Measurements from ENCODE around the gene CPEB1. TPM values are rescaled to one million over a fixed set of nuclear protein-coding genes. Genes with fewer than 3 reads are reported as not detected.

CPEB1 gene
- total and polyA plus RNA-seq, 2 experiments from 2014 or later: 4.1 to 9.4 TPM

DNA sequence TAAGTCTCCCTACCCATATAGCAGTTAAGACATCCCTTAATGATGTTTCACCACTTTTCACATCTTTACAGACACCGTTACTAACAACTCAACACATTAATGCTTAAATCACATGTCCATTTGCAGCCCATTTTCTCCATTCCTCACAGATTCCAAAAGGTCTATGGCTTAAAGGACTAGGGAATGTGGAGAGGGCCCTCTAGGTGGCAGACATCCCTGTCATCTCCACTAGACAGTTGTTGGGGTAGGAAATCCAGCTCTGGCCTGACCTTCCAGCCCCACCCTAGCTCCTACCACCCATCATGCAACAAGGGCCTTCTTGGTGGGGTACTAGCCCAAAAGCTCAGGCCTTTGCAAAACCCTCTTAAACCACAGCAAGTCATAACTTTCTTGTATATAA, 25.2 kb downstream of the CPEB1 start:
- Mint-ChIP-seq H3K4me3 (no peak overlapping the region), H3K4me1 (no peaks in the 10 kb centered on the region), H3K27ac (no peak overlapping the region), H3K27me3 (ENCODE audit: insufficient read depth, low read depth, poor library complexity) (peaks cover 2% of the 10 kb centered on the region), H3K9me3 (no peaks in the 10 kb centered on the region), H3K36me3 (ENCODE audit: low read depth) (no peaks in the 10 kb centered on the region)
- Histone ChIP-seq H3K79me2 (replicated peaks; ENCODE audit: insufficient read depth) (no peaks in the 10 kb centered on the region), H3K4me2 (no peak overlapping the region), H3K27ac (ENCODE audit: low read depth) (no peak overlapping the region), H3K27me3 (ENCODE audit: insufficient read depth) (no peaks in the 10 kb centered on the region), H4K20me1 (replicated peaks; ENCODE audit: insufficient read depth) (no peaks in the 10 kb centered on the region), H3F3A (replicated peaks; ENCODE audit: low read depth) (no peaks in the 10 kb centered on the region), H3K4me3 (no peak overlapping the region), H2AFZ (no peak overlapping the region), H3K36me3 (ENCODE audit: insufficient read depth) (no peaks in the 10 kb centered on the region), H3K4me1 (ENCODE audit: insufficient read depth) (no peaks in the 10 kb centered on the region), H3K9me2 (ENCODE audit: insufficient read depth) (no peaks in the 10 kb centered on the region)
- ATAC-seq (peak; percentile 88), DNase-seq (ENCODE audit: low spot score) (peak; percentile 45)
- TF ChIP-seq CTCF (conservative IDR thresholded peaks at IDR 0.05; ENCODE audit: low read depth in 2 of 2): peak; percentile 52 to 66
- TF ChIP-seq POLR2AphosphoS5 (IDR thresholded peaks at IDR 0.05; ENCODE audit: low read depth): no peak

GRCh38 chr15:82613747-82614146, 33.4 kb downstream of the CPEB1 start:
- ATAC-seq (no peak; the same call in 1 of the 3 replicates), DNase-seq (ENCODE audit: low spot score) (peak; percentile 2)
- Mint-ChIP-seq H3K36me3 (ENCODE audit: low read depth) (no peaks in the 10 kb centered on the region), H3K9me3 (no peaks in the 10 kb centered on the region), H3K4me1 (no peaks in the 10 kb centered on the region), H3K27me3 (ENCODE audit: insufficient read depth, low read depth, poor library complexity) (peaks cover 3% of the 10 kb centered on the region), H3K27ac (no peak overlapping the region), H3K4me3 (no peak overlapping the region)
- Histone ChIP-seq H3F3A (replicated peaks; ENCODE audit: low read depth) (no peaks in the 10 kb centered on the region), H3K27me3 (ENCODE audit: insufficient read depth) (no peaks in the 10 kb centered on the region), H4K20me1 (replicated peaks; ENCODE audit: insufficient read depth) (no peaks in the 10 kb centered on the region), H3K79me2 (replicated peaks; ENCODE audit: insufficient read depth) (no peaks in the 10 kb centered on the region), H3K4me1 (ENCODE audit: insufficient read depth) (no peaks in the 10 kb centered on the region), H3K27ac (ENCODE audit: low read depth) (no peak overlapping the region), H3K4me3 (no peak overlapping the region), H3K36me3 (ENCODE audit: insufficient read depth) (no peaks in the 10 kb centered on the region), H3K9me2 (ENCODE audit: insufficient read depth) (no peaks in the 10 kb centered on the region), H3K4me2 (no peak overlapping the region), H2AFZ (no peak overlapping the region)
- TF ChIP-seq CTCF (conservative IDR thresholded peaks at IDR 0.05; ENCODE audit: low read depth in 2 of 2): no peak
- no peak for TF ChIP-seq JUNB (IDR thresholded peaks at IDR 0.05; ENCODE audit: unreplicated experiment)
- TF ChIP-seq EZH2phosphoT487 (IDR thresholded peaks at IDR 0.05; ENCODE audit: unreplicated experiment): no peak
- no peak for TF ChIP-seq CREB1 (CRISPR knock-in tag; IDR thresholded peaks at IDR 0.05; ENCODE audit: low read depth)
- TF ChIP-seq ZNF114 (CRISPR knock-in tag; IDR thresholded peaks at IDR 0.05): no peak
- TF ChIP-seq EZH2 (IDR thresholded peaks at IDR 0.05; ENCODE audit: low read depth, unreplicated experiment): no peak
- TF ChIP-seq NANOG (IDR thresholded peaks at IDR 0.05; ENCODE audit: borderline replicate concordance): no peak
- TF ChIP-seq STAT1 (IDR thresholded peaks at IDR 0.05; ENCODE audit: unreplicated experiment): no peak
- TF ChIP-seq, protein P1, sequence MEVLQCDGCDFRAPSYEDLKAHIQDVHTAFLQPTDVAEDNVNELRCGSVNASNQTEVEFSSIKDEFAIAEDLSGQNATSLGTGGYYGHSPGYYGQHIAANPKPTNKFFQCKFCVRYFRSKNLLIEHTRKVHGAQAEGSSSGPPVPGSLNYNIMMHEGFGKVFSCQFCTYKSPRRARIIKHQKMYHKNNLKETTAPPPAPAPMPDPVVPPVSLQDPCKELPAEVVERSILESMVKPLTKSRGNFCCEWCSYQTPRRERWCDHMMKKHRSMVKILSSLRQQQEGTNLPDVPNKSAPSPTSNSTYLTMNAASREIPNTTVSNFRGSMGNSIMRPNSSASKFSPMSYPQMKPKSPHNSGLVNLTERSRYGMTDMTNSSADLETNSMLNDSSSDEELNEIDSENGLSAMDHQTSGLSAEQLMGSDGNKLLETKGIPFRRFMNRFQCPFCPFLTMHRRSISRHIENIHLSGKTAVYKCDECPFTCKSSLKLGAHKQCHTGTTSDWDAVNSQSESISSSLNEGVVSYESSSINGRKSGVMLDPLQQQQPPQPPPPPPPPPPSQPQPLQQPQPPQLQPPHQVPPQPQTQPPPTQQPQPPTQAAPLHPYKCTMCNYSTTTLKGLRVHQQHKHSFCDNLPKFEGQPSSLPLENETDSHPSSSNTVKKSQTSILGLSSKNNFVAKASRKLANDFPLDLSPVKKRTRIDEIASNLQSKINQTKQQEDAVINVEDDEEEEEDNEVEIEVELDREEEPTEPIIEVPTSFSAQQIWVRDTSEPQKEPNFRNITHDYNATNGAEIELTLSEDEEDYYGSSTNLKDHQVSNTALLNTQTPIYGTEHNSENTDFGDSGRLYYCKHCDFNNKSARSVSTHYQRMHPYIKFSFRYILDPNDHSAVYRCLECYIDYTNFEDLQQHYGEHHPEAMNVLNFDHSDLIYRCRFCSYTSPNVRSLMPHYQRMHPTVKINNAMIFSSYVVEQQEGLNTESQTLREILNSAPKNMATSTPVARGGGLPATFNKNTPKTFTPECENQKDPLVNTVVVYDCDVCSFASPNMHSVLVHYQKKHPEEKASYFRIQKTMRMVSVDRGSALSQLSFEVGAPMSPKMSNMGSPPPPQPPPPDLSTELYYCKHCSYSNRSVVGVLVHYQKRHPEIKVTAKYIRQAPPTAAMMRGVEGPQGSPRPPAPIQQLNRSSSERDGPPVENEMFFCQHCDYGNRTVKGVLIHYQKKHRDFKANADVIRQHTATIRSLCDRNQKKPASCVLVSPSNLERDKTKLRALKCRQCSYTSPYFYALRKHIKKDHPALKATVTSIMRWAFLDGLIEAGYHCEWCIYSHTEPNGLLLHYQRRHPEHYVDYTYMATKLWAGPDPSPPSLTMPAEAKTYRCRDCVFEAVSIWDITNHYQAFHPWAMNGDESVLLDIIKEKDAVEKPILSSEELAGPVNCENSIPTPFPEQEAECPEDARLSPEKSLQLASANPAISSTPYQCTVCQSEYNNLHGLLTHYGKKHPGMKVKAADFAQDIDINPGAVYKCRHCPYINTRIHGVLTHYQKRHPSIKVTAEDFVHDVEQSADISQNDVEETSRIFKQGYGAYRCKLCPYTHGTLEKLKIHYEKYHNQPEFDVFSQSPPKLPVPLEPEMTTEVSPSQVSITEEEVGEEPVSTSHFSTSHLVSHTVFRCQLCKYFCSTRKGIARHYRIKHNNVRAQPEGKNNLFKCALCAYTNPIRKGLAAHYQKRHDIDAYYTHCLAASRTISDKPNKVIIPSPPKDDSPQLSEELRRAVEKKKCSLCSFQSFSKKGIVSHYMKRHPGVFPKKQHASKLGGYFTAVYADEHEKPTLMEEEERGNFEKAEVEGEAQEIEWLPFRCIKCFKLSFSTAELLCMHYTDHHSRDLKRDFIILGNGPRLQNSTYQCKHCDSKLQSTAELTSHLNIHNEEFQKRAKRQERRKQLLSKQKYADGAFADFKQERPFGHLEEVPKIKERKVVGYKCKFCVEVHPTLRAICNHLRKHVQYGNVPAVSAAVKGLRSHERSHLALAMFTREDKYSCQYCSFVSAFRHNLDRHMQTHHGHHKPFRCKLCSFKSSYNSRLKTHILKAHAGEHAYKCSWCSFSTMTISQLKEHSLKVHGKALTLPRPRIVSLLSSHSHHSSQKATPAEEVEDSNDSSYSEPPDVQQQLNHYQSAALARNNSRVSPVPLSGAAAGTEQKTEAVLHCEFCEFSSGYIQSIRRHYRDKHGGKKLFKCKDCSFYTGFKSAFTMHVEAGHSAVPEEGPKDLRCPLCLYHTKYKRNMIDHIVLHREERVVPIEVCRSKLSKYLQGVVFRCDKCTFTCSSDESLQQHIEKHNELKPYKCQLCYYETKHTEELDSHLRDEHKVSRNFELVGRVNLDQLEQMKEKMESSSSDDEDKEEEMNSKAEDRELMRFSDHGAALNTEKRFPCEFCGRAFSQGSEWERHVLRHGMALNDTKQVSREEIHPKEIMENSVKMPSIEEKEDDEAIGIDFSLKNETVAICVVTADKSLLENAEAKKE (CRISPR knock-in tag; IDR thresholded peaks at IDR 0.05): no peak
- TF ChIP-seq POLR2AphosphoS5 (IDR thresholded peaks at IDR 0.05; ENCODE audit: low read depth): no peak
